T-helper 2 cell treated with Interferon-gamma antibody and Interleukin-4, amounts not matched to agents 100 ng/mL and 5 ng/mL, for 36 hours (primary cell): Measurements from ENCODE around the gene STK38. TPM values are rescaled to one million over a fixed set of nuclear protein-coding genes. Genes with fewer than 3 reads are reported as not detected.

ENCODE experiments used
- total RNA-seq: library from RNA; stranded (reverse); gene quantifications from 2 replicates; pipeline ENCODE4 v1.2.3, GENCODE V29; 2022

The STK38 gene
- total RNA-seq, 1 donor from 2014 or later, result 75.8 TPM

Other genes with a start within 250 kb of the STK38 start
- gene BNIP5, start 210.6 kb downstream of the STK38 start, total RNA-seq, result not detected in 2 replicates
- gene ETV7, start 159.8 kb downstream of the STK38 start, total RNA-seq, result 2.7 and 3.0 TPM in 2 replicates
- 0.09 and 0.11 TPM in 2 replicates for gene PXT1, start 104.6 kb downstream of the STK38 start, total RNA-seq
- 52.3 and 56.5 TPM in 2 replicates for gene KCTD20, start 104.5 kb downstream of the STK38 start, total RNA-seq
- 477 and 489 TPM in 2 replicates for gene SRSF3, start 46.9 kb upstream of the STK38 start, total RNA-seq
- 54.7 and 56.2 TPM in 2 replicates for gene CDKN1A, start 131.2 kb upstream of the STK38 start, total RNA-seq
- 0.07 TPM in 2 replicates for gene RAB44, start 150.3 kb upstream of the STK38 start, total RNA-seq